Activated CD4-positive, alpha-beta memory T cell treated with anti-CD3 and anti-CD28 coated beads for 36 hours (primary cell): ENCODE measurements around the gene LAG3. TPM values are rescaled to one million over a fixed set of nuclear protein-coding genes. Genes with fewer than 3 reads are reported as not detected.

Source experiments
- CTCF ChIA-PET: fragments of 350-600 bp; sonication (Branson Sonifier 250); formaldehyde crosslinking; loops from one replicate; lab custom pipeline; 2021; ENCODE audit warnings: antibody characterized with exemption, inconsistent platforms; lab: Charles Lee
- POLR2A ChIA-PET: fragments of 350-600 bp; sonication (Branson Sonifier 250); formaldehyde crosslinking; loops from one replicate; lab custom pipeline; 2021; ENCODE audit warnings: antibody characterized with exemption; lab: Charles Lee
- DNase-seq: peaks from one replicate; pipeline ENCODE4 v3.0.0-alpha.2; 2020
- H3K27ac Mint-ChIP-seq: one replicate; pipeline ENCODE4 v1.8.0; 2021; ENCODE audit warnings: mixed read lengths
- H3K27me3 Mint-ChIP-seq: one replicate; pipeline ENCODE4 v1.8.0; 2021; ENCODE audit warnings: mixed read lengths
- H3K36me3 Mint-ChIP-seq: one replicate; pipeline ENCODE4 v1.8.0; 2021; ENCODE audit warnings: mixed read lengths
- H3K4me1 Mint-ChIP-seq: one replicate; pipeline ENCODE4 v1.8.0; 2021; ENCODE audit warnings: low read depth, mixed read lengths
- H3K4me3 Mint-ChIP-seq: one replicate; pipeline ENCODE4 v1.8.0; 2021; ENCODE audit warnings: mild to moderate bottlenecking, mixed read lengths
- H3K9me3 Mint-ChIP-seq: one replicate; pipeline ENCODE4 v1.8.0; 2021; ENCODE audit warnings: mixed read lengths
- intact Hi-C: fragments of 100-400 bp; cut with micrococcal nuclease; formaldehyde crosslinking; loops from one replicate; pipeline ENCODE4 v1.15.1; 2023
- total RNA-seq, 2 experiments: library from RNA; stranded (reverse); gene quantifications; one replicate each; pipeline ENCODE4 v1.2.3, GENCODE V29; 2021

The LAG3 gene
- total RNA-seq, 2 experiments from 2014 or later, result 169 to 172 TPM

- Mint-ChIP-seq H3K9me3 (no peaks in the 10 kb centered on the region), H3K27me3 (peaks cover 26% of the 10 kb centered on the region), H3K4me1 (peaks cover 41% of the 10 kb centered on the region), H3K4me3 (peak overlapping the region; percentile 82), H3K27ac (peak overlapping the region; percentile 24), H3K36me3 (peaks cover 10% of the 10 kb centered on the region)
- intact Hi-C loops, result loop anchor here (2.0 kb wide), 1 partner anchor 14 kb away; the partner anchor contains the start of gene MLF2
- peak; percentile 72 for DNase-seq
- ChIA-PET POLR2A (interaction anchor here (0.8 to 3.2 kb wide), 8 partner anchors 10 to 100 kb away, joined by 3 to 19 read pairs (median 6); partner anchors contain the start of genes CD4, MLF2, TPI1 and USP5), CTCF (interaction anchor here (0.7 to 4.1 kb wide), 29 partner anchors 8 to 196 kb away, joined by 3 to 80 read pairs (median 4); partner anchors contain the start of genes CD4, CDCA3, COPS7A and MLF2)
Observed at GRCh38 chr12:6766651-6767349, 5.5 kb upstream of the LAG3 start.

GRCh38 chr12:6767353-6768319, 4.7 kb upstream of the LAG3 start:
- H3K27me3 Mint-ChIP-seq, result peaks cover 26% of the 10 kb centered on the region
- ChIA-PET POLR2A (interaction anchor here (0.8 to 3.2 kb wide), 7 partner anchors 11 to 139 kb away, joined by 3 to 19 read pairs (median 5); partner anchors contain the start of genes CD4, MLF2, TPI1 and USP5), CTCF (interaction anchor here (0.7 to 4.1 kb wide), 25 partner anchors 8 to 197 kb away, joined by 3 to 80 read pairs (median 4); partner anchors contain the start of genes CD4, CDCA3, COPS7A and MLF2)

GRCh38 chr12:6768437-6768914, 3.8 kb upstream of the LAG3 start:
- Mint-ChIP-seq H3K4me1 (peaks cover 51% of the 10 kb centered on the region), H3K36me3 (peaks cover 14% of the 10 kb centered on the region), H3K9me3 (no peaks in the 10 kb centered on the region), H3K27me3 (peaks cover 28% of the 10 kb centered on the region), H3K27ac (no peak overlapping the region), H3K4me3 (peak overlapping the region; percentile 82)
- ChIA-PET POLR2A (interaction anchor here (1.1 to 3.2 kb wide), 2 partner anchors 15 to 139 kb away, joined by 3 to 19 read pairs; partner anchors contain the start of gene MLF2), CTCF (interaction anchor here (1.1 to 4.1 kb wide), 4 partner anchors 9 to 15 kb away, joined by 4 to 80 read pairs (median 16); partner anchors contain the start of gene MLF2)
- intact Hi-C loops, result no loop called here
- no peak for DNase-seq

More at GRCh38 chr12:6767353-6768319, 4.7 kb upstream of the LAG3 start:
- H3K27ac Mint-ChIP-seq, result peak overlapping the region; percentile 24
- no peaks in the 10 kb centered on the region for H3K9me3 Mint-ChIP-seq
- peaks cover 48% of the 10 kb centered on the region for H3K4me1 Mint-ChIP-seq
- peak overlapping the region; percentile 82 for H3K4me3 Mint-ChIP-seq
- peaks cover 10% of the 10 kb centered on the region for H3K36me3 Mint-ChIP-seq
- DNase-seq, result no peak
- intact Hi-C loops, result loop anchor here (2.0 kb wide), 1 partner anchor 15 kb away; the partner anchor contains the start of gene MLF2

- Mint-ChIP-seq H3K36me3 (peaks cover 16% of the 10 kb centered on the region), H3K27me3 (peaks cover 28% of the 10 kb centered on the region), H3K4me3 (no peak overlapping the region), H3K4me1 (peaks cover 51% of the 10 kb centered on the region), H3K9me3 (no peaks in the 10 kb centered on the region), H3K27ac (no peak overlapping the region)
- ChIA-PET POLR2A (interaction anchor here (0.6 to 1.2 kb wide), 2 partner anchors 20 to 80 kb away, joined by 3 to 6 read pairs; partner anchors contain the start of genes CD4 and ZNF384), CTCF (interaction anchor here (1.3 to 3.7 kb wide), 4 partner anchors 9 to 23 kb away, joined by 5 to 24 read pairs (median 14); partner anchors contain the start of gene MLF2)
- DNase-seq, result peak; percentile 36
- intact Hi-C loops, result no loop called here
Observed at GRCh38 chr12:6768990-6769389, 3.3 kb upstream of the LAG3 start.

- CTCF ChIA-PET, result interaction anchor here (1.2 to 3.7 kb wide), 7 partner anchors 9 to 56 kb away, joined by 4 to 24 read pairs (median 12); partner anchors contain the start of gene MLF2
- no peak for DNase-seq
- no peaks in the 10 kb centered on the region for H3K9me3 Mint-ChIP-seq
- intact Hi-C loops, result no loop called here
- H3K36me3 Mint-ChIP-seq, result peaks cover 22% of the 10 kb centered on the region
- peaks cover 51% of the 10 kb centered on the region for H3K4me1 Mint-ChIP-seq
- POLR2A ChIA-PET, result interaction anchor here (0.6 to 1.2 kb wide), 2 partner anchors 20 to 80 kb away, joined by 3 to 6 read pairs; partner anchors contain the start of genes CD4 and ZNF384
- H3K27me3 Mint-ChIP-seq, result peaks cover 21% of the 10 kb centered on the region
- peak overlapping the region; percentile 10 for H3K4me3 Mint-ChIP-seq
- H3K27ac Mint-ChIP-seq, result peak overlapping the region; percentile 55
Observed at GRCh38 chr12:6769666-6770065, 2.7 kb upstream of the LAG3 start.

- H3K4me1 Mint-ChIP-seq, result peaks cover 53% of the 10 kb centered on the region
- H3K9me3 Mint-ChIP-seq, result no peaks in the 10 kb centered on the region
- DNase-seq, result no peak
- peak overlapping the region; percentile 10 for H3K4me3 Mint-ChIP-seq
- peaks cover 19% of the 10 kb centered on the region for H3K27me3 Mint-ChIP-seq
- ChIA-PET POLR2A (interaction anchor here (0.6 to 2.0 kb wide), 3 partner anchors 11 to 168 kb away, joined by 3 to 10 read pairs (median 6); partner anchors contain the start of gene ZNF384), CTCF (interaction anchor here (1.2 to 3.7 kb wide), 7 partner anchors 8 to 55 kb away, joined by 4 to 24 read pairs (median 12); partner anchors contain the start of gene MLF2)
- peak overlapping the region; percentile 55 for H3K27ac Mint-ChIP-seq
- peaks cover 27% of the 10 kb centered on the region for H3K36me3 Mint-ChIP-seq
- intact Hi-C loops, result no loop called here
Observed at GRCh38 chr12:6770094-6770493, 2.2 kb upstream of the LAG3 start.

GRCh38 chr12:6770600-6770999, 1.7 kb upstream of the LAG3 start:
- intact Hi-C loops, result no loop called here
- CTCF ChIA-PET, result interaction anchor here (0.7 to 3.7 kb wide), 6 partner anchors 10 to 55 kb away, joined by 3 to 24 read pairs (median 12); partner anchors contain the start of gene MLF2
- H3K36me3 Mint-ChIP-seq, result peaks cover 32% of the 10 kb centered on the region
- no peak overlapping the region for H3K4me3 Mint-ChIP-seq
- H3K4me1 Mint-ChIP-seq, result peaks cover 53% of the 10 kb centered on the region
- POLR2A ChIA-PET, result interaction anchor here (0.6 to 2.1 kb wide), 3 partner anchors 10 to 167 kb away, joined by 3 to 10 read pairs (median 8); partner anchors contain the start of gene CD4
- DNase-seq, result no peak
- peaks cover 14% of the 10 kb centered on the region for H3K27me3 Mint-ChIP-seq
- no peaks in the 10 kb centered on the region for H3K9me3 Mint-ChIP-seq
- H3K27ac Mint-ChIP-seq, result peak overlapping the region; percentile 84

- H3K4me3 Mint-ChIP-seq, result no peak overlapping the region
- ChIA-PET CTCF (interaction anchor here (0.6 to 3.7 kb wide), 8 partner anchors 9 to 201 kb away, joined by 3 to 24 read pairs (median 8); partner anchors contain the start of gene MLF2), POLR2A (interaction anchor here (0.8 to 2.1 kb wide), 3 partner anchors 10 to 97 kb away, joined by 3 to 10 read pairs (median 8); partner anchors contain the start of genes CD4 and TPI1)
- peak overlapping the region; percentile 84 for H3K27ac Mint-ChIP-seq
- peak; percentile 55 for DNase-seq
- no peaks in the 10 kb centered on the region for H3K9me3 Mint-ChIP-seq
- H3K4me1 Mint-ChIP-seq, result peaks cover 57% of the 10 kb centered on the region
- H3K27me3 Mint-ChIP-seq, result peaks cover 13% of the 10 kb centered on the region
- intact Hi-C loops, result no loop called here
- peaks cover 37% of the 10 kb centered on the region for H3K36me3 Mint-ChIP-seq
Observed at GRCh38 chr12:6771091-6771495, 1.2 kb upstream of the LAG3 start.

- ChIA-PET CTCF (interaction anchor here (0.6 to 3.7 kb wide), 8 partner anchors 9 to 201 kb away, joined by 3 to 24 read pairs (median 8); partner anchors contain the start of genes COPS7A, MLF2 and ZNF384), POLR2A (interaction anchor here (0.6 to 3.7 kb wide), 6 partner anchors 9 to 156 kb away, joined by 3 to 12 read pairs (median 7); partner anchors contain the start of genes CD4 and TPI1)
- Mint-ChIP-seq H3K4me3 (peak overlapping the region; percentile 86), H3K27me3 (peaks cover 13% of the 10 kb centered on the region), H3K4me1 (peaks cover 62% of the 10 kb centered on the region), H3K9me3 (no peaks in the 10 kb centered on the region), H3K27ac (peak overlapping the region; percentile 84), H3K36me3 (peaks cover 41% of the 10 kb centered on the region)
- DNase-seq, result no peak
- intact Hi-C loops, result no loop called here
Observed at GRCh38 chr12:6771509-6772330, 600 bp upstream of the LAG3 start.
